H9 (cell line): ENCODE data around the gene WAC. TPM values are rescaled to one million over a fixed set of nuclear protein-coding genes. Genes with fewer than 3 reads are reported as not detected.

Source experiments
- DNase-seq: peaks from one replicate; pipeline ENCODE4 v3.0.0-alpha.2; 2017
- H2AFZ ChIP-seq: one replicate; pipeline ENCODE4 v1.6.1; 2013; ENCODE audit warnings: mild to moderate bottlenecking, low read length, control low read depth, moderate library complexity
- H2AK5ac ChIP-seq: 2 replicates; pipeline ENCODE4 v1.6.1; 2013; ENCODE audit warnings: low read length, control low read depth, mixed read lengths; ENCODE audit not compliant: insufficient read length
- H2BK120ac ChIP-seq: one replicate; pipeline ENCODE4 v1.6.1; 2013; ENCODE audit warnings: low read depth, mild to moderate bottlenecking, low read length, control low read depth, inconsistent platforms; ENCODE audit not compliant: poor library complexity, severe bottlenecking
- H2BK12ac ChIP-seq: 2 replicates; pipeline ENCODE4 v1.6.1; 2013; ENCODE audit warnings: low read length, control low read depth, mixed read lengths, low read depth; ENCODE audit not compliant: insufficient read length
- H2BK15ac ChIP-seq: 2 replicates; pipeline ENCODE4 v1.6.1; 2013; ENCODE audit warnings: low read depth, low read length, control low read depth
- H2BK20ac ChIP-seq: one replicate; pipeline ENCODE4 v1.6.1; 2013; ENCODE audit warnings: low read depth, mild to moderate bottlenecking, low read length, control low read depth, inconsistent platforms; ENCODE audit not compliant: poor library complexity, severe bottlenecking
- H2BK5ac ChIP-seq: 2 replicates; pipeline ENCODE4 v1.6.1; 2013; ENCODE audit warnings: low read length, control low read depth, mixed read lengths; ENCODE audit not compliant: insufficient read length
- H3K14ac ChIP-seq: 2 replicates; pipeline ENCODE4 v1.6.1; 2013; ENCODE audit warnings: low read length, control low read depth; ENCODE audit not compliant: insufficient read depth
- H3K18ac ChIP-seq: 2 replicates; pipeline ENCODE4 v1.6.1; 2013; ENCODE audit warnings: low read depth, mild to moderate bottlenecking, mixed read lengths, low read length, control low read depth; ENCODE audit not compliant: insufficient read length
- H3K23ac ChIP-seq: 2 replicates; pipeline ENCODE4 v1.6.1; 2013; ENCODE audit warnings: low read length, control low read depth, mixed read lengths, low read depth; ENCODE audit not compliant: insufficient read length
- H3K23me2 ChIP-seq: 2 replicates; pipeline ENCODE4 v1.6.1; 2013; ENCODE audit warnings: low read depth, mild to moderate bottlenecking, mixed read lengths, low read length, control low read depth; ENCODE audit not compliant: insufficient read length, poor library complexity, severe bottlenecking
- H3K27ac ChIP-seq: 2 replicates; pipeline ENCODE4 v1.5.1; 2013; ENCODE audit warnings: low read length, control low read depth, mixed read lengths, low read depth; ENCODE audit not compliant: insufficient read length
- H3K27me3 ChIP-seq: 2 replicates; pipeline ENCODE4 v1.6.1; 2013; ENCODE audit warnings: low read length, control low read depth, inconsistent platforms; ENCODE audit not compliant: insufficient read depth
- H3K4ac ChIP-seq: 2 replicates; pipeline ENCODE4 v1.6.1; 2013; ENCODE audit warnings: low read depth, mild to moderate bottlenecking, control low read depth, inconsistent platforms, low read length, moderate library complexity
- H3K4me1 ChIP-seq: 2 replicates; pipeline ENCODE4 v1.6.1; 2013; ENCODE audit warnings: low read length, control low read depth, inconsistent platforms; ENCODE audit not compliant: insufficient read depth
- H3K4me2 ChIP-seq: 2 replicates; pipeline ENCODE4 v1.6.1; 2013; ENCODE audit warnings: low read length, control low read depth, mixed read lengths; ENCODE audit not compliant: insufficient read length, insufficient read depth
- H3K56ac ChIP-seq: 2 replicates; pipeline ENCODE4 v1.6.1; 2013; ENCODE audit warnings: low read depth, mild to moderate bottlenecking, mixed read lengths, low read length, control low read depth; ENCODE audit not compliant: insufficient read length
- H3K79me1 ChIP-seq: 2 replicates; pipeline ENCODE4 v1.6.1; 2013; ENCODE audit warnings: low read depth, mild to moderate bottlenecking, moderate library complexity, low read length, control low read depth, inconsistent platforms; ENCODE audit not compliant: insufficient read depth, poor library complexity, severe bottlenecking
- H3K79me2 ChIP-seq: 2 replicates; pipeline ENCODE4 v1.6.1; 2013; ENCODE audit warnings: low read length, control low read depth, inconsistent platforms; ENCODE audit not compliant: insufficient read depth
- H3K9ac ChIP-seq: 2 replicates; pipeline ENCODE4 v1.6.1; 2013; ENCODE audit warnings: low read length, control low read depth, mixed read lengths; ENCODE audit not compliant: insufficient read length; ENCODE audit errors: extremely low read depth
- H3K9me3 ChIP-seq: one replicate; pipeline ENCODE4 v1.6.1; 2013; ENCODE audit warnings: low read depth, low read length, inconsistent platforms; ENCODE audit not compliant: control insufficient read depth
- H3T11ph ChIP-seq: one replicate; pipeline ENCODE4 v1.6.1; 2013; ENCODE audit warnings: mild to moderate bottlenecking, low read length, control low read depth, inconsistent platforms
- H4K20me1 ChIP-seq: one replicate; pipeline ENCODE4 v1.6.1; 2013; ENCODE audit not compliant: control insufficient read depth, insufficient read length, insufficient read depth
- H4K5ac ChIP-seq: 2 replicates; pipeline ENCODE4 v1.6.1; 2013; ENCODE audit warnings: low read depth, mild to moderate bottlenecking, mixed read lengths, low read length, control low read depth; ENCODE audit not compliant: insufficient read length
- H4K8ac ChIP-seq: replicated peaks from 2 replicates; pipeline ENCODE4 v1.6.1; 2013; ENCODE audit warnings: low read length, control low read depth, mixed read lengths, low read depth; ENCODE audit not compliant: insufficient read length
- H4K91ac ChIP-seq: 2 replicates; pipeline ENCODE4 v1.6.1; 2013; ENCODE audit warnings: low read depth, mild to moderate bottlenecking, moderate library complexity, mixed read lengths, low read length, control low read depth; ENCODE audit not compliant: insufficient read length
- H3K27ac Mint-ChIP-seq, 3 experiments: 2 replicates in 2 of 3; 3 replicates in 1 of 3; pipeline ENCODE4 v1.8.0; 2020 to 2021; ENCODE audit warnings: mixed read lengths in 3 of 3, mild to moderate bottlenecking in 1 of 3, moderate library complexity in 1 of 3
- H3K27me3 Mint-ChIP-seq: 2 replicates; pipeline ENCODE4 v1.8.0; 2021; ENCODE audit warnings: low read depth, mild to moderate bottlenecking, moderate library complexity, mixed read lengths
- H3K36me3 Mint-ChIP-seq, 3 experiments: 2 replicates in 2 of 3; 3 replicates in 1 of 3; pipeline ENCODE4 v1.8.0; 2020 to 2021; ENCODE audit warnings: low read depth in 3 of 3, mixed read lengths in 3 of 3; ENCODE audit not compliant: insufficient read depth in 1 of 3
- H3K4me1 Mint-ChIP-seq, 2 experiments: 2 replicates each; pipeline ENCODE4 v1.8.0; 2020; ENCODE audit warnings: mixed read lengths in 2 of 2
- H3K4me3 Mint-ChIP-seq, 2 experiments: 2 replicates in 1 of 2; 3 replicates in 1 of 2; pipeline ENCODE4 v1.8.0; 2020 to 2021; ENCODE audit warnings: mild to moderate bottlenecking in 2 of 2, mixed read lengths in 2 of 2, moderate library complexity in 1 of 2
- H3K9me3 Mint-ChIP-seq, 2 experiments: 2 replicates in 1 of 2; 3 replicates in 1 of 2; pipeline ENCODE4 v1.8.0; 2020; ENCODE audit warnings: mild to moderate bottlenecking in 2 of 2, mixed read lengths in 2 of 2, moderate library complexity in 1 of 2
- WGBS: extraction: QIAGEN DNeasy Blood & Tissue Kit; methylation state at CpG from one replicate; pipeline ENCODE4 v1.1.7; 2013; ENCODE audit warnings: missing lambda C conversion rate, low lambda C conversion rate, mixed read lengths; ENCODE audit not compliant: insufficient read length; ENCODE audit errors: extremely low coverage; 5-methylcytosine and 5-hydroxymethylcytosine counted together
- total RNA-seq: library from RNA; stranded (reverse); gene quantifications from 2 replicates; pipeline ENCODE4 v1.2.1, GENCODE V29; 2021
- TF ChIP-seq, protein P1 (sequence below): fragments of 200-600 bp; sonication (generic); conservative IDR thresholded peaks from 3 replicates; pipeline ENCODE4 v1.8.0; 2021; ENCODE audit warnings: antibody characterized with exemption, mild to moderate bottlenecking

Gene WAC
- total RNA-seq, 1 experiment from 2014 or later, result 130 TPM

DNA sequence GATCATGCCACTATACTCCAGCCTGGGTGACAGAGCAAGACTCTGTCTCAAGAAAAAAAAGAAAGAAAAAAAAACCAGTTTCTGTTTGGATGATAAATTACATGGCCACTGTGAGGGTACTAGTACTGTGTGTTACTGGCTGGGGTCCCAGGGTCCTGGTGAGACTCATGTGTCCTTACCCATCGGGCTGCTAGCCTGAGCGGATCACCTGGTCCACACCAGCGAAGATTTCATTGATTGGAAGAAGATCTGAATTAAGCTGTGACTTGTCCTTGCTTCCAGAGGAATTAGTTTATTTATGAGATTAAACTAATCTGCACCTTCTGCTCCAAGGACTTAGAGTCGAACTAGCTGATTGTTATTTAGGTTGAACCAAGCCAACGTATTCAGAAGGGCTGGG lies 104.4 kb downstream of the WAC start:
- Histone ChIP-seq H4K20me1 (no peaks in the 10 kb centered on the region), H3T11ph (no peak overlapping the region), H3K27me3 (no peaks in the 10 kb centered on the region), H2BK15ac (no peak overlapping the region), H3K14ac (no peak overlapping the region), H4K91ac (no peak overlapping the region), H3K4me2 (no peak overlapping the region), H3K9ac (no peak overlapping the region), H2BK20ac (no peak overlapping the region), H3K23ac (no peak overlapping the region), H2BK120ac (no peak overlapping the region), H3K27ac (no peak overlapping the region), H3K23me2 (no peaks in the 10 kb centered on the region), H3K4ac (no peak overlapping the region), H2AK5ac (no peak overlapping the region), H3K4me1 (no peaks in the 10 kb centered on the region), H3K18ac (no peak overlapping the region), H4K8ac (no peak overlapping the region), H2BK12ac (no peak overlapping the region), H2BK5ac (no peak overlapping the region), H3K79me2 (no peaks in the 10 kb centered on the region), H3K79me1 (no peaks in the 10 kb centered on the region), H3K56ac (no peak overlapping the region), H2AFZ (no peak overlapping the region), H4K5ac (no peak overlapping the region), H3K9me3 (no peaks in the 10 kb centered on the region)
- no peak overlapping the region for H3K4me3 Mint-ChIP-seq
- no peaks in the 10 kb centered on the region for H3K27me3 Mint-ChIP-seq
- no peaks in the 10 kb centered on the region for H3K9me3 Mint-ChIP-seq
- TF ChIP-seq, protein P1, sequence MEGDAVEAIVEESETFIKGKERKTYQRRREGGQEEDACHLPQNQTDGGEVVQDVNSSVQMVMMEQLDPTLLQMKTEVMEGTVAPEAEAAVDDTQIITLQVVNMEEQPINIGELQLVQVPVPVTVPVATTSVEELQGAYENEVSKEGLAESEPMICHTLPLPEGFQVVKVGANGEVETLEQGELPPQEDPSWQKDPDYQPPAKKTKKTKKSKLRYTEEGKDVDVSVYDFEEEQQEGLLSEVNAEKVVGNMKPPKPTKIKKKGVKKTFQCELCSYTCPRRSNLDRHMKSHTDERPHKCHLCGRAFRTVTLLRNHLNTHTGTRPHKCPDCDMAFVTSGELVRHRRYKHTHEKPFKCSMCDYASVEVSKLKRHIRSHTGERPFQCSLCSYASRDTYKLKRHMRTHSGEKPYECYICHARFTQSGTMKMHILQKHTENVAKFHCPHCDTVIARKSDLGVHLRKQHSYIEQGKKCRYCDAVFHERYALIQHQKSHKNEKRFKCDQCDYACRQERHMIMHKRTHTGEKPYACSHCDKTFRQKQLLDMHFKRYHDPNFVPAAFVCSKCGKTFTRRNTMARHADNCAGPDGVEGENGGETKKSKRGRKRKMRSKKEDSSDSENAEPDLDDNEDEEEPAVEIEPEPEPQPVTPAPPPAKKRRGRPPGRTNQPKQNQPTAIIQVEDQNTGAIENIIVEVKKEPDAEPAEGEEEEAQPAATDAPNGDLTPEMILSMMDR, result no peak
- H3K36me3 Mint-ChIP-seq, result no peaks in the 10 kb centered on the region
- H3K4me1 Mint-ChIP-seq, result no peaks in the 10 kb centered on the region
- no peak for DNase-seq
- H3K27ac Mint-ChIP-seq, result no peak overlapping the region
- WGBS, result no CpG with 5 or more reads among the region's 5 CpGs
